NCI-H146 (cell line): ENCODE data around the gene ASIC1.

ENCODE experiments used
- DNase-seq: peaks from one replicate; lab custom pipeline; 2025; lab: John Stamatoyannopoulos, UW

The ASIC1 gene

DNA sequence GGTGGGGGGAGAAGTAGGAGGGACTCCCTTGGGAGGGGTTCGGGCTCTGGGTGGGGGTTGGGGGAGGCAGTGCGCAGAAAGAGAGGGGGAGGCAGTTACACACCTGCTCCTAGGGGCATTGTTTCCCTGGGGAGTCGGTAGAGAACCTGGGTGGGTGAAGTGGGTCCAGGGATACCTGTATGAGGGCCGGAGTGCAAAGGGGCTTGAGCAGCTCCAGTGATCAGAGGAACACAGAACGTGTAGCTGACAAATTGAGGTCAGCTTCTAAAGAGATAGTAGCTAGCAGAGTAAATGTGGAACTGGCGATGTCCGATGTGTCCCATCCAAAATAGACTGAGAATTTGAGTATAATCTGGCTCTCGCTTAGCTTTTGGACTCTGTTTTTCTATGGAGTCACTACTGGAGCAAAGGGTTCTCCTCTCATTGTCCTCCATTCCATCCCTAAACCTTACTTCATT, 28.2 kb downstream of the ASIC1 start:
- DNase-seq, result no peak

DNA sequence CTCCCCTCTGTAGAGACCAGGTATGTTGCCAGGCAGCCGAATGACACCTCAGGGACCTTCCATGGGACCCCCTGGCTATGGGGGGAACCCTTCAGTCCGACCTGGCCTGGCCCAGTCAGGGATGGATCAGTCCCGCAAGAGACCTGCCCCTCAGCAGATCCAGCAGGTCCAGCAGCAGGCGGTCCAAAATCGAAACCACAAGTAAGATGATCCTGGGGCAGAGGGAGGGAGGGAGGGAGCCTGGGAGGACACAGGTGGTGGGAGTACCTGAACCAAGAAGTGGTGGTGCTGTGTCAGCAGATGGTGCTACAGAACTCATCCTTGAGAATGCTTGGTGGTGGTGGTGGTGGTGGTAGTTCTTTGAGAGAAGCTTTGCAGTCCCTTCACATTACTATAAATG, 28.8 kb downstream of the ASIC1 start:
- DNase-seq, result no peak

DNA sequence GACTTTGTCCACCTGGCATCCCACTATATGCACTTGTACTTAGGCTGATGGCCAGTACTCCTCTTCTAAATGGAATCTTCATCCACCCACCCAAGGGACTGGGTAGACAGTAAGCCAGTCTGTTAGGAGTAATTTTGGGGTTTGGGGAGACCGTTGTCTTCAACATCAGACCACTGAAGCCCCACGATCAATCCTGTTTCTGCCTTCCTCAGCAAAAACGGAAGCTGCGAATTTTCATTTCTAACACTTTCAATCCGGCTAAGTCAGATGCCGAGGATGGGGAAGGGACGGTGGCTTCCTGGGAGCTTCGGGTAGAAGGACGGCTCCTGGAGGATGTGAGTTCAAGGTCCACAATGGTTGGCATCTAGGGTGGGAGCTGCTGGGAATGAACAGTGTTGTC, 29.8 kb downstream of the ASIC1 start:
- DNase-seq, result no peak

DNA sequence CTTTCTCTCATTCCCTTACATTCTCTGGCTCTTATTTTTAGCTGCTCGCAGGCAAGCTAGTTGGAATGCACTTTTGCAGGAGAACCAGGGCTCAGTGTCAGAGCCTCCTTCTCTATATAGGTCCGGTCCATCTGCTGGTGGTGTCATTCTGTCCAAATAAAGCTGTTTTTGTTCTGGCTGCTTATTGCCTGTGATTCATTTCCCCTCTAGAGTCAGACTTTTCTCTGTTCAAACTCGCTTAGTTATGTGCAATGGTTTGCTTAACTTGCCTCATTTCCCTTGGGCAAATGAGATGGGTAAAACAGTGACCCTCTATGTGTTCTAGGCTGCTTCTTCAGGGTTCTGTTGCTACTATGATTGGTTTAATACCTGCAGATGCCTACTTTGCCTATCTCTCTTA, 30.6 kb downstream of the ASIC1 start:
- no peak for DNase-seq

DNA sequence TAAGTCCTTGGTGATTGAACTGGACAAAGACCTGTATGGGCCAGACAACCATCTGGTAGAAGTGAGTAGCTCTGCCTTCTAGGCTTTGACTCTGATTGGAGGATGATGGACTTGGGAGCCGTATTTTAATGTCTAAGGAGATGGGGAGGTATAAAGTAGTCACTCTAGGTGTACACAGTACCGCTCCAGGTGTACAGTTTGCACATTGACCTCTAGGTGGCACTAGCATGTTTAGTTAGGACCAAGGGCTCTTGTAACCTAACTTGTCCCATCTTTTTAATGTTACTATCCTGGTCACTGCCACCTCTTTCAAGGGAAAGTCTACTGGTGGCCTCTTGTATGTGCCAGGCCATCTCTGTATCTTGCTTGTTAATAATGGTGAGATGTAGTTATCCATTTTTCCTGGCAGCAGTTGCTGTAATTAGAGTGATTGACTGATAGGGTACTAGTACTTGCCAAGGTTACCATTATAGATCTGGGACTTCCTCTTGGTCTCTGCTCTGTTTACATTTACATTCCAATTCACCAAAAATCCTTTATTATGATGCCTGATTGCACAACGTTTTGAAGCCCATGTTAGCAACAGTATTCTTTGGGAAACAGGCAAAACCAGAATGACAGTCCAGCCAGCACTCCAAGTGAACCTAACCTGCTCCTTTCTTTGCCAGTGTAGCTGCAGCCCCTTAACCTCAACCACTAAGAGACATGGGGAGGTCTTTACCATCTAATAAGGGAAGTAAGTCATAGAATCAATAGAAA, 31.4 kb downstream of the ASIC1 start:
- peak; percentile 68 for DNase-seq

DNA sequence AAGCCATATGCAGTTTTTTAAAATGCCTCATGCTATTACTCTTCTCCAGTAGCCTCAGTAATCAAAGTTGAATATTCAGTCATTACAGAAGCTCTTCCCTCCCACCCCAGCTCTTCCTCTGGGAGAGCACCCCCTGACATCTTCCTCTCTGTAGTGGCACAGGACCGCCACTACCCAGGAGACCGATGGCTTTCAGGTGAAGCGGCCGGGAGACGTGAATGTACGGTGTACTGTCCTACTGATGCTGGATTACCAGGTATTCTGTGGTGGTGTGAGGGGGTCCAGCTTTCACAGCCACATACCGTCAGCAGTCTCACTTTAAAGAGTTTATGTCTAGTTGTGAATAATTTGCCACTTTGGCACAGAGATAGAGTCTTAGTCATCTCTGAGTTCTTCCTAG, 32.3 kb downstream of the ASIC1 start:
- DNase-seq, result no peak

DNA sequence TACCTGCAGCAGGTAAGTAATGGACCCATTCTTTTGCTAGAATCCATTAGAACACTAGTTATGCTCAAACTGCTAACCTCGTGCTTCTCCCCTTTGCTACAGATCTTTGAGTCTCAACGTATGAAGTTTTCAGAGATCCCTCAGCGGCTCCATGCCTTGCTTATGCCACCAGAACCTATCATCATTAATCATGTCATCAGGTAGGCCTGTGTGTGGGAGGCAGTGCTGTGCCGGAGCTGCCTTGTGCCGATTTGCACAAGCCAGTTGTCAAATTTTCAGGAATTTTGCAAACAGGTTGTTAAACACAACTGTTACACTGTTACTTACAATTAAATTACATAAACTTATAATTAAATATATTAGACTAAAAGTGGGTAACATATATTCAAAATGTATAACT, 33.0 kb downstream of the ASIC1 start:
- DNase-seq, result no peak

DNA sequence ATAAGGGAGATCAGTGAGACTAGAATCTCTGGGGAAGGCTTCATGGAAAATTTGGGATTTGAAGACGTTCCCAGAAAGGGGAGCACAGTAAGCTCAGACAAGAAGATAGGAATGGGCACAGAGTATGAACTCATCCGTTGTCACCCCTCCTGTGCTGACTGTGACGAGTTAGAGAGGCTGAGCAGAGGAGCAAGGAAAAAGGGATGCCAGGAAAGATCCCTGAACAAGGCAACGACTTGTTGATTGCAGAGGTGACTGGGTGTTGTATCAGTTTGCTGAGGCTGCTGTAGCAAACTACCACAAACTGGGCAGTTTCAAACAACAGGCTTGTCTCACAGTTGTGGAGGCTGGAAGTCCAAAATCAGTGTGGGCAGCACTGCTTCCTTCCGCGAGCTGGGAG, 40.6 kb downstream of the ASIC1 start:
- no peak for DNase-seq

DNA sequence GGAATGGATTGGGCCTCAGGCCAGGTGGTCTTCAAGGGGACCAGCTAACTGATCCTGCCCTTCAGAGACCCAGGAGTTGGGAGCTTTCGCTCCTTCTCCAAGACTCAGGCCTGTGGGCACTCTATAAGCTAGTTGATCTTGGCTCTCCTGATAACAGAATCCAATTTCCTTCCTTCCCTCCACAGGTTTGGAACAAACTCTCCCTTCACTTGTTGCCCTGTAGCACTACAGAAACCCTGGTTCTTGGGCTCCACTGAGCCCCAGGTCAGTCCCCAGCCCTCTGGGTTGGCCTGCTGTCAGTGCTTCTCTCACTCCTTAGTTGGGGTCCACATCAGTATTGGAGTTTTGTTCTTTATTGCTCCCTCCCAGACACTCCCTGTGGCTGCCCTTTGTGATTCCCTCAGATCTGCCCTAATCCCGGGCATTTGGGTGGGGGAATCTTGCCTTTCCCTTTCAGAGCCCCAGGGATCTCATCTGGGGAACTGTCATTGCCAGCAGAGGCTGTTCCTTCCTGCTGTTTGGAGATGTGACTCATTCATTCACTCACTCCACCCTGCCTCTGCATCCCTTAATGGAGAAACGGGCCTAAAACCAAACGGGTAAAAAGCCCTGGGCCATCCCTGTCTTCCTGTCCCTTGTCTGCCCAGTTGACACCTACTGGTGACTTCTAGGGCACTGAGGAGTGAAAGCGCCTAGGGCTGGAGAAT, 42.1 kb downstream of the ASIC1 start:
- DNase-seq, result no peak

DNA sequence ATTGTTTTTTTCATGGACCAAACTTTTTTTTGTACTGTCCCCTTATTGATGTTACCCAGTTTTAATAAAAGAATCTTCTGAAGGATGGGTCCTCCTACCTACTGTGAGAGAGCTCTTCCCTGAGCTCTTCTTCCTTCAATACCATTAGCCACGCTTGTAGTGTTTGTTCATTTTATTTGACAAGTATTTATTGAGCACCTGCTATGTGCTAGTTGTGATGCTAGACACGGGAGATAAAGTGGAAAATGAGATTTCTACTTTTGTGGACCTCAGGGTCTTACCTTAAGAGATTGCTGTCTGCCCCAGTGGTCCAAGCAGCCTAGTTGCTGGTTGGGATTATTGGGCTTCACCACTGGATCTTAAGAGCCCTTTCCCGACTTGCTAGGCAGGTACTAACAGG, 43.2 kb downstream of the ASIC1 start:
- DNase-seq, result no peak

DNA sequence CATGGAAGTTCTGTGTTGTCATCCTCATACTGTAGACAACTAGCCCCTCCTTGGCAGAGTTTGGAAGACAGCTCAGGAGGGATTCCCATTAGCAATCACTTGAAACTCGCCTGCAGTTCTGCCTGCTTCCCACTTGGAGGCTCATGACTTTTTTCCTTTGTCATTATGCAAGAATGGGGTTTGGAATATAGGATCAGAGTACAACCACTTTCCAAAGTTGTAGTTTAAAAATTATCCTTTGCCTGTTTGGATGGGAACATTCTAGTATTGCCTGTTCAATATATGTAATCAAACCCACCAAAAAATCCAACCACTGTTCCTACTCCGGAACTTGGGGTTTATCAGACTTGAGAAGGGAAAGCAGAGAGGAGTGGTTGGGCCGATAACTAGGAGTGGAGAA, 44.3 kb downstream of the ASIC1 start:
- no peak for DNase-seq

DNA sequence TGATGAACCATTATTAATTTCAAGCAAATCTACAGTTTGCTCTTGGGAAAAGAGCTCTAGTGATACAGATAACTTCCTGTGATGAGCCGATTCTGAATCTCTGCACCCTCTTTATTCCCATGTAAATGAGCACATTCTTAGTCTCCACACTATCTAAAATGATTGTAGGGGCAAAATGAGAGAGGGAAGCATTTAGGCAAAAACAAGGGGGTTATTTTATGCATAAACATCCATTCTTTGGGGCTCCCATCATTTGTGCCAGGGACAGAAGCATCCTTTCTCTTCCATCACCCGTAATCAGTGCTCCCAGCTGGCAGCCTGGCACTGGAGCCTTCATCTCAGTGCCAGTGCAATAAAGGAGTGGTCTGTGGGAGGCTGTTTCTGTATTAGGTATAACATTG, 44.7 kb downstream of the ASIC1 start:
- DNase-seq, result no peak

DNA sequence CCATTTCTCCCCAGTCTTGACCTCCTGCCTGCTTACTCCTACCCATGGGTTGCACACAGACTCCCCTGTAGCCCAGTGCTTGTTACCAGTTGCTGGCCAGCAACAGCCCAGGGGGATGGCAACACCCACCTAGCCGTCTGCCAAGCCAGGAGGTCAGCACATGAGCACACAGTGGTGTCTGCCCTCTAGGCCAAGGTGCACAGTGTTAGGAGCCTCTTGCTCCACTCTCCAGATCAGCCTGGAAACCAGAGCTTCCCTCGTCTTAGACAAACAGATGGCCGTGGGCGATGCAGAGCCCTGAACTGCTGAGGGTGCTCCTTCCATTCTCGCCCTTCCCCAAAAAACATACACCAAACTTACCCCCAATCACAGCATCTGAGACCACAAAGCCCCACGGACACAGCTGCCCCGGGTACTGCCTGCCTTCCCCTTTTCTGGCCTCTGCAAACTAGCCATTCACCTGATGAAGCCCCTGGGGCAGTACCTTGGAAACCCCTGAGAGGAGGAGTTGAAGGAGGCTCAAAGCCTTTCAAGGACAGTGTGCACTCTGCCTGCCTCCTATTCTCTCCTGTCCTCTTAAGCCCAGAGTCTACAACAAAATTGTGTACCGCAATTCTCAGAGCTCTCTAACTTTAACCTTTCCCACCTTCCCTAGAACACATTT, 45.4 kb downstream of the ASIC1 start:
- no peak for DNase-seq

DNA sequence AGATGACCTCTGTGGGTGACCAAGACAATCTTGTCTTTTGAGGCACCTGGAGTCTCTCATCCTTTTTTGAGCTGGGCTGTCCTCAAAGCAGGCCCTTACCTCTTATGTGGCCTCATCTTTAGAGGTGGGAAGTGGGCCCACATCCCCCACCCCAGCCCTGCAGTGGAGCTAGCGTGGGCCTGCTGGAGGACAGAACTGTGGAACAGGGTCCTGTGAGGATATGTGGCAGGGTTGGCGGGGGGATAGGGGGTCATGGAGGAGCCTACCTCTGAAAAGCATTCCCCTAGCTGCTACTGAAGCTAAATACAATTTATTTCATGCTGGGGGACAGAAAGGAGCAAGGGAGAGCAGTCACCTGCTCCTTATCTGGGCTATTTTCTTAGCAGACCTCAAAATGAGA, 46.0 kb downstream of the ASIC1 start:
- no peak for DNase-seq

DNA sequence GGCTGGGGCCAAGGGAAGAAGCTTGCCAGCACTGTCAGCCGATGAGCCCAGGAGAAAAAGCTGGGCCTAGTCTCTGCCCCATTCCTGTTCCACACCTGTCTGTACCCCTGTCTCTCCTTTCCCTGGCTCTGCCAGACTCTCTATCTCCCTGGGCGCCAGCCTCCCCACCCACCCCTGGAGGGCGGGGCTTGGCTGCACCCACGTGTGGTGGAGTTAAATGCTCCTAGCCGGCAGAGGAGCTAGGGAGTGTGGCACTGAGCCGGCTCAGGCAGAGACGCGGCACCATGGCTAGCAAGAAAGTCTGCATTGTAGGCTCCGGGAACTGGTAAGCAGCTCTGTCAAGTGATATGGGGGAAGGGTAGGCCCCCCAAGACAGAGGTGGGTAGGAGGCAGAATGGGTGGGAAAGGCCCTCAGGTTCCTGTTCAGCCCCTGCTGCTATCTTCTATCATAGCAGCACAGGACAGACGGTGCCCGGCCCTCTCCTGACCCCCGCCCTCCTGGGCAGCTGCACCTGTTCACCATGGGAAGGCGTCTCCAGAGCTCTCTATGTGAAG, 46.4 kb downstream of the ASIC1 start, which contains the start of gene GPD1:
Gene GPD1, plus strand, starts transcription at position 242 of the 555 bp plus-strand sequence. Its CDS starts 43 bp downstream, at position 285.
- DNase-seq, result peak; percentile 84

DNA sequence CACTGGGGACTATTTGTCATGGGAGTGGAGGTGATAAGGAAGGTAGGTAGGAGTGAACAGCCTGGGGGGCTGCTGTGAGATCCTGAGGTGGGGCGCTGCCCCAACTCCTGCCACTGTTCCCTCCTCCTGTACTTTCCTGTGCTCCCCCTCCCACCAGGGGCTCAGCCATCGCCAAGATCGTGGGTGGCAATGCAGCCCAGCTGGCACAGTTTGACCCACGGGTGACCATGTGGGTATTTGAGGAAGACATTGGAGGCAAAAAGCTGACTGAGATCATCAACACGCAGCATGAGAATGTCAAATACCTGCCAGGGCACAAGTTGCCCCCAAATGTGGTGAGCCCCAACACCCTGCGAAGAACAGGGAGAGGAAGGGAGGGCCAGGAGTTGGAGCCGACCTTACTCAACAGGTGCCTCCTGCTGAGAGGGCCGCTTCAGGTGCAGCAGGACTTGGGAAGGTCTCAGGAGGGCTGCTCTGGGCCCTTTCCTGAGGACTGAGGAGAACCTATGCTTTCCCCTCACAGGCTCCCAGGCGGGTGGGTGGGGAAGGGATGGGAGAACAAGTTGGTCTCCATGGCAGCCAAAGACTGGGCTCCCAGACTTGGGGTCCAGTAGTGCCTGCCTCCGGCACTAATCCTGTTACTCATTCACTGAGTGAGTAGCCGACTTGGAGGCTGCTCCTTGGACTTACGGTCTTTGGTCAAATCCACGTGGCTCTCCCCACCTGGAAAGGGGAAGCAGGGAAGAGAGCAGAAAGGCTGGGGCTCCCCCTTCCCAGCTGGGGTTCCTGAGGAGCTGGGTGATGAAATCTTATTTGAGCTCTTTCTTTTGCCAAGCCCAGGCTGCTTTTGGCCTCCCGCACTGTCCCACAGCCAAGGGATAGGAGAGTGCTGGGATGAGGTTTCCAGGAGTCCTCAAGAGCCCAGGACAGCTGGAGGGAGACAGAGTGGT, 47.3 kb downstream of the ASIC1 start:
- peak; percentile 15 for DNase-seq

DNA sequence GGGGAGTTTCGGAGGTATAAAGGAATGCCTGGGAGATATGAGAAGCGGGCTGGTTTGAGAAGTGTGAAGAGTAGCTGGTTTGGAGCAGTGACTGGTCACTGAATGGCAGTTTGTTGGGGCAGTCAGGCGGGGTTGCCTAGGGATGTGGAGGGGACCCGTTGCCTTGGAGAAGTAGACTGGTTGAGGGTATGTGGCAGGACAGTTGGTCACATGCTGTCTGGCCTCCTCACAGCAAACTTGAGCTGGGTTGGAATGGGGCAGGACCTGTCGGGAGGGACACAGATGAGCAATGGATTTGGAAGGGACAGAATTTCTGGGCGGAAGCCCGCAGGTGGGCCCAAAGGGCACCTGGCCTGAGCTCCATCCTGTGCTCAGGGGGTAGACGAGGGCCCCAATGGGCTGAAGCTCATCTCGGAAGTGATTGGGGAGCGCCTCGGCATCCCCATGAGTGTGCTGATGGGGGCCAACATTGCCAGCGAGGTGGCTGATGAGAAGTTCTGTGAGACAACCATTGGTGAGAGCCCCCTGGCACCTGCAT, 48.6 kb downstream of the ASIC1 start:
- DNase-seq, result no peak

DNA sequence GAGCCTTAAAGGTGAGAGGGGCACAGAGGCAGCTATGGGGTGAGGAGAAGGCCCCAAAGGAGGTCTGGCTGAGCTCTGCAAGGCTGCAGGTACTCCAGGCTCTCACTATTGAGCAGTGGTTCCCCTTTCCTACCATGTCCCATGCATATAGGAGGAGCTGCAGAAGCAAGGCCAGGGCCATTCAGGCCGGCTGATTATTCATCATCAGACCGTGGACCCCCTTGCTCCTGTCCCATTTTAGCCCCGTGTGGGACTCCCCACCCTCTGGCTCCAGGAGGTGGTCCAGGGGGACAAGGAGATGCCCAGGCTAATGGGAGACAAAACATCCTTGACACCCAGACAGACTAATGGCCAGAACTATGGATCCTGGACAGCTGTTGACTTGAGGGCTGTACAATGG, 49.5 kb downstream of the ASIC1 start:
- no peak for DNase-seq

DNA sequence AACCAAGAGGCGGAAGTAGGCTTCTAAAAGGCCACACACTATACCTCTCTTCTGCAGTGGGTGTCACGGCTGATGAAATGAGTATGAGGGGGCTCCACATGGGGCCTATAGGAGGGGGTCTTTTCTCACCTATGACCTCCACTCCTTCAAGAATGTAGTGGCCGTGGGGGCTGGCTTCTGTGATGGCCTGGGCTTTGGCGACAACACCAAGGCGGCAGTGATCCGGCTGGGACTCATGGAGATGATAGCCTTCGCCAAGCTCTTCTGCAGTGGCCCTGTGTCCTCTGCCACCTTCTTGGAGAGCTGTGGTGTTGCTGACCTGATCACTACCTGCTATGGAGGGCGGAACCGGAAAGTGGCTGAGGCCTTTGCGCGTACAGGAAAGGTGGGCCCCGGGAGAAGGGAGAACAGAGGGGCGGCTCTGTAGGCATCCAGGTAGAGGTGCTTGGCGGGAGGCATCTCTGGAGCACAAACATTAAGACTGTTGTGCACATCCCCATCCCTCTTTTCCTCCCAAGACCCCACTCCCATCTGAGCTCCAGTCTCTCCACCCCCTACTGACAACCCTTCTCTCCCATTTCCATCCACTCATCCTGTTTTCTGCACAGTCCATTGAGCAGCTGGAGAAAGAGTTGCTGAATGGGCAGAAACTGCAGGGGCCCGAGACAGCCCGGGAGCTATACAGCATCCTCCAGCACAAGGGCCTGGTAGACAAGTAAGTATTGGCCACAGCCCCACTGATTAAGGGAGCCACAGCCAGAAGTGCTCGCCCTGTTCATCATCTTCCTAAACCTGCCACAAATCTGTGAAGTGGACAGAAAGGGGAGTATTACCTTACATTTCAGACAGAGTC, 50.2 kb downstream of the ASIC1 start:
- DNase-seq, result no peak

DNA sequence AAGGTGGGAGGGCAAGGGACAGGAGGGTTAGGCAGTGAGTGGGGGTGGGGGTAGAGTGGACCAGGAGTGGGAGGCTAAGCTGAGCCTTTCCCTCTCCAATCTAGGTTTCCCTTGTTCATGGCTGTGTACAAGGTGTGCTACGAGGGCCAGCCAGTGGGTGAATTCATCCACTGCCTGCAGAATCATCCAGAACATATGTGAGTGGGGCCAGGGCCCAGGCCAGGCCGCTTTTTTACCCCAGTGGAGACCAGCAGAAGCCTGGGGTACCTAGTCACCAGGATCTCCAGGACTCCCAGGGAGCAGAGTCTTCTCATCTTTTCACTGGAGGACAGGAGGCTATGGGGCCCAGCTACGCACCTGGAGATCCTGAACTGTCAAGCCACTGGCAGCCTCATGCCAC, 51.9 kb downstream of the ASIC1 start:
- DNase-seq, result no peak
